ENCODE results near the gene DNAJC27. TPM values are rescaled to one million over a fixed set of nuclear protein-coding genes. Genes with fewer than 3 reads are reported as not detected.

DNAJC27 gene
- total RNA-seq, 1 donor from 2014 or later: 8.4 TPM

- H3K27ac ChIP-seq (ENCODE audit: low read depth, low read length): no peak overlapping the region
Observed at GRCh38 chr2:24914713-24915112, 57.0 kb downstream of the DNAJC27 start.

GRCh38 chr2:24913911-24914310, 57.8 kb downstream of the DNAJC27 start:
- Histone ChIP-seq H3K4me1 (ENCODE audit: control insufficient read depth in 3 of 3, insufficient read depth in 3 of 3, low read length in 3 of 3) (peaks cover 4 to 14% (median 13%) of the 10 kb centered on the region in 3 donors), H3K36me3 (ENCODE audit: control insufficient read depth in 3 of 3, insufficient read depth in 3 of 3, low read length in 3 of 3) (peaks cover 0 to 2% (median 0%) of the 10 kb centered on the region in 3 donors), H3K9me3 (ENCODE audit: control insufficient read depth in 3 of 3, low read length in 3 of 3) (peaks cover 0 to 4% (median 0%) of the 10 kb centered on the region in 3 donors), H3K9ac (ENCODE audit: low read depth in 1 of 3, low read length in 3 of 3) (no peak overlapping the region), H3K27ac (ENCODE audit: low read depth, low read length) (no peak overlapping the region), H3K4me3 (ENCODE audit: low read length in 3 of 3) (no peak overlapping the region), H3K27me3 (ENCODE audit: control insufficient read depth in 3 of 3, insufficient read depth in 3 of 3, low read length in 3 of 3) (peaks cover 10 to 20% (median 15%) of the 10 kb centered on the region in 3 donors)

More at GRCh38 chr2:24914713-24915112, 57.0 kb downstream of the DNAJC27 start:
- Histone ChIP-seq H3K9ac (ENCODE audit: low read depth in 1 of 3, low read length in 3 of 3) (peak overlapping the region in 1 of 3 donors; percentile 33), H3K27me3 (ENCODE audit: control insufficient read depth in 3 of 3, insufficient read depth in 3 of 3, low read length in 3 of 3) (peaks cover 13 to 23% (median 21%) of the 10 kb centered on the region in 3 donors), H3K4me3 (ENCODE audit: low read length in 3 of 3) (no peak overlapping the region), H3K9me3 (ENCODE audit: control insufficient read depth in 3 of 3, low read length in 3 of 3) (peaks cover 0 to 4% (median 0%) of the 10 kb centered on the region in 3 donors), H3K36me3 (ENCODE audit: control insufficient read depth in 3 of 3, insufficient read depth in 3 of 3, low read length in 3 of 3) (peaks cover 0 to 2% (median 0%) of the 10 kb centered on the region in 3 donors), H3K4me1 (ENCODE audit: control insufficient read depth in 3 of 3, insufficient read depth in 3 of 3, low read length in 3 of 3) (peaks cover 9 to 17% (median 14%) of the 10 kb centered on the region in 3 donors)

- Histone ChIP-seq H3K4me3 (ENCODE audit: low read length in 3 of 3) (no peak overlapping the region), H3K36me3 (ENCODE audit: control insufficient read depth in 3 of 3, insufficient read depth in 3 of 3, low read length in 3 of 3) (peaks cover 0 to 2% (median 0%) of the 10 kb centered on the region in 3 donors), H3K4me1 (ENCODE audit: control insufficient read depth in 3 of 3, insufficient read depth in 3 of 3, low read length in 3 of 3) (peaks cover 4 to 13% (median 7%) of the 10 kb centered on the region in 3 donors), H3K27ac (ENCODE audit: low read depth, low read length) (no peak overlapping the region), H3K9ac (ENCODE audit: low read depth in 1 of 3, low read length in 3 of 3) (no peak overlapping the region), H3K27me3 (ENCODE audit: control insufficient read depth in 3 of 3, insufficient read depth in 3 of 3, low read length in 3 of 3) (peaks cover 6 to 10% (median 6%) of the 10 kb centered on the region in 3 donors), H3K9me3 (ENCODE audit: control insufficient read depth in 3 of 3, low read length in 3 of 3) (peaks cover 0 to 4% (median 0%) of the 10 kb centered on the region in 3 donors)
Observed at GRCh38 chr2:24912986-24913385, 58.8 kb downstream of the DNAJC27 start.

DNA sequence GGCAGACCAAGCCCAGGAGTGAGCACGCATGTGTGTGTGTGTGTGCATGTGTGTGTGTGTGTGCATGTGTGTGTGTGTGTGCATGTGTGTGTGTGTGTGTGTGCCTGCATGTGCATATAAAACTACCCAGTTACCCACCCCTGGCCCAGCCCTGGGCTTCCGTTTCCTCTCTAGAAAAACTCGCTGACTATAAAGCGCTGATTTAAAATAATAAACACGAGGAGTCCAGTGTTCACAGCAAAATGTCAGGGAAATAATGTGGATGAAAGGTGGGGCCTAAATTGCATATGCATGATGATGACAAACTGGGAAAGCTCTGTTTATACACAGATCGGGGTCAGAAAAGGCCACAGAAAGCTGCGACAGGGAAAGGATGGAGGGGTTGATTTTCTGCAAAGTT, 59.2 kb downstream of the DNAJC27 start:
- H3K4me3 ChIP-seq (ENCODE audit: low read length in 3 of 3): no peak overlapping the region
- no peak overlapping the region for H3K9ac ChIP-seq (ENCODE audit: low read depth in 1 of 3, low read length in 3 of 3)
- peaks cover 0 to 2% (median 0%) of the 10 kb centered on the region in 3 donors for H3K36me3 ChIP-seq (ENCODE audit: control insufficient read depth in 3 of 3, insufficient read depth in 3 of 3, low read length in 3 of 3)
- H3K27me3 ChIP-seq (ENCODE audit: control insufficient read depth in 3 of 3, insufficient read depth in 3 of 3, low read length in 3 of 3): peaks cover 1 to 8% (median 6%) of the 10 kb centered on the region in 3 donors
- no peak overlapping the region for H3K27ac ChIP-seq (ENCODE audit: low read depth, low read length)
- peaks cover 3 to 8% (median 4%) of the 10 kb centered on the region in 3 donors for H3K4me1 ChIP-seq (ENCODE audit: control insufficient read depth in 3 of 3, insufficient read depth in 3 of 3, low read length in 3 of 3)
- peaks cover 0 to 4% (median 0%) of the 10 kb centered on the region in 3 donors for H3K9me3 ChIP-seq (ENCODE audit: control insufficient read depth in 3 of 3, low read length in 3 of 3)

- no peaks in the 10 kb centered on the region for H3K27me3 ChIP-seq (ENCODE audit: control insufficient read depth in 3 of 3, insufficient read depth in 3 of 3, low read length in 3 of 3)
- H3K9me3 ChIP-seq (ENCODE audit: control insufficient read depth in 3 of 3, low read length in 3 of 3): peaks cover 0 to 4% (median 0%) of the 10 kb centered on the region in 3 donors
- no peak overlapping the region for H3K4me3 ChIP-seq (ENCODE audit: low read length in 3 of 3)
- H3K9ac ChIP-seq (ENCODE audit: low read depth in 1 of 3, low read length in 3 of 3): no peak overlapping the region
- H3K36me3 ChIP-seq (ENCODE audit: control insufficient read depth in 3 of 3, insufficient read depth in 3 of 3, low read length in 3 of 3): peaks cover 0 to 2% (median 0%) of the 10 kb centered on the region in 3 donors
- no peak overlapping the region for H3K27ac ChIP-seq (ENCODE audit: low read depth, low read length)
- H3K4me1 ChIP-seq (ENCODE audit: control insufficient read depth in 3 of 3, insufficient read depth in 3 of 3, low read length in 3 of 3): peaks cover 3 to 4% (median 3%) of the 10 kb centered on the region in 3 donors
Observed at GRCh38 chr2:24910245-24910644, 61.5 kb downstream of the DNAJC27 start.

DNA sequence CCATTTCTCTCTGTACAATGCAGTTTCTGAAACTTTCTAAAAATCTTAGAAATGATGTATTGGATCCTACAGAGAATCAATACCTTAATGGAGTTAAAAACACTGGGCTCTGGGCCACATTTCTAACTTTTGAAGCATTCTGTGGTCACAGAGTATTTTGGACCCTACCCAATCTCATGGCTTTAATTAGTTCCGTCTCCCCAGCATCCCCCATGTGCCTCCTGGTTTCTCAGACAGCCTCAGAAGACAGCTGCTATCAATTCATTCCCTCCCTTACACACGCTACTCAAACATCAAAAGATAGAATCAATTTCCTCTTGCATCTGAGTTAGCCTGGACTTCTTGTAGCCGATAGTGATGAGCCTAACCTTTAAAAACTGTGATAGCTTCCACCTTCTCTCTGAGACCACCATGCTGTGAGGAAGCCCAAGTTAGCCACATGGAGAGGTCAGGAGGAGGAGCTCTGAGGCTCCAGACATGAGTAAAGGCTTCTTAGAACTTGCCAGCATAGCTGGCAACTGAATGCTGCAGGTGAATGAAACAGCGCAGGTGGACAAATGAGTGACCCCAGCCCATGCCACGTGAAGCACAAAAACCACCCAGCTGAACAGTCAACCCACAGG, 62.1 kb downstream of the DNAJC27 start:
- peaks cover 3 to 4% (median 3%) of the 10 kb centered on the region in 3 donors for H3K4me1 ChIP-seq (ENCODE audit: control insufficient read depth in 3 of 3, insufficient read depth in 3 of 3, low read length in 3 of 3)

DNA sequence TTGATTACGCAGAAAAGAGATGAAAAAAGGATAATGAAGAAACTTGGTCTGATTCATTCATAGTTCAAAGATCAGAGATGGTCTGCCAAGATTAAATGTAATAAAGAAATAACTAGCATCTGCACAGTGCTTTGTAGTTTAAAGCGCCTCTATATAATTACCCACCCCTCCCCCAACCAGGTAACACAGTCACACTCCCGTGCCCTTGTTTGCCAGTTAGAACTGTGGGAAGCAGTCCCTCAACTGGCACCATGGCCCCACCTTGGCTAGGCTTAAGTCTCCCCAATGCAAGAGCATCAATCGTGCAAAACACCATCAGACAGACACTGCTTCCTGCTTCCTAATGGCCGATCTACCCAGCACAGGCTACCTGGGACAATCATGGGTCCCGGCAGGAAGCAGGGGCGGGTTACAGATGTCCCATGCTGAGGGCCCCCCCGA, 63.3 kb downstream of the DNAJC27 start:
- Histone ChIP-seq H3K36me3 (ENCODE audit: control insufficient read depth in 3 of 3, insufficient read depth in 3 of 3, low read length in 3 of 3) (peaks cover 0 to 2% (median 0%) of the 10 kb centered on the region in 3 donors), H3K27ac (ENCODE audit: low read depth, low read length) (no peak overlapping the region), H3K4me1 (ENCODE audit: control insufficient read depth in 3 of 3, insufficient read depth in 3 of 3, low read length in 3 of 3) (peaks cover 2 to 3% (median 3%) of the 10 kb centered on the region in 3 donors), H3K27me3 (ENCODE audit: control insufficient read depth in 3 of 3, insufficient read depth in 3 of 3, low read length in 3 of 3) (no peaks in the 10 kb centered on the region), H3K9ac (ENCODE audit: low read depth in 1 of 3, low read length in 3 of 3) (no peak overlapping the region), H3K4me3 (ENCODE audit: low read length in 3 of 3) (no peak overlapping the region), H3K9me3 (ENCODE audit: control insufficient read depth in 3 of 3, low read length in 3 of 3) (peaks cover 0 to 4% (median 0%) of the 10 kb centered on the region in 3 donors)

More for the DNA sequence above, 62.1 kb downstream of the DNAJC27 start:
- Histone ChIP-seq H3K9me3 (ENCODE audit: control insufficient read depth in 3 of 3, low read length in 3 of 3) (peaks cover 0 to 4% (median 0%) of the 10 kb centered on the region in 3 donors), H3K4me3 (ENCODE audit: low read length in 3 of 3) (no peak overlapping the region), H3K27ac (ENCODE audit: low read depth, low read length) (no peak overlapping the region), H3K27me3 (ENCODE audit: control insufficient read depth in 3 of 3, insufficient read depth in 3 of 3, low read length in 3 of 3) (no peaks in the 10 kb centered on the region), H3K9ac (ENCODE audit: low read depth in 1 of 3, low read length in 3 of 3) (no peak overlapping the region), H3K36me3 (ENCODE audit: control insufficient read depth in 3 of 3, insufficient read depth in 3 of 3, low read length in 3 of 3) (peaks cover 0 to 2% (median 0%) of the 10 kb centered on the region in 3 donors)

DNA sequence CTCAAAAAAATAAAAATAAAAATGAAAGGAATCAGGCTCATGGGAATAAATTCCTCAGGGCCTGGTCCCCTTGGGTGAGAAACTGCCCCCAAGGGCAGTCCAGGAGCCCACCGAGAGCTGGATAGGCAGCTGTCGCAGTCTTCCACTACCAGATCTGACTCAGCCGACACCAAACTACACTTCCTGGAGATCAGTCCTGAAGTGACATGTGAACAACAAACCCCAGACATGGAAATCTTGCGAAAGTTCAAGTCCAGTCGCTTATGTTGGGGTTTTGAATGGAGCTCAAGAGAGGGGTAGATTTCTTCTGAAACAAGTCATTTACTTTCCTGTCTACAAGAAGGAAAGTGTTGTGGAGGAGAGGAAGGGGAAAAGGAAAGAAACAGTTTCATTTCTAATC, 64.6 kb downstream of the DNAJC27 start:
- Histone ChIP-seq H3K9me3 (ENCODE audit: control insufficient read depth in 3 of 3, low read length in 3 of 3) (peaks cover 0 to 4% (median 0%) of the 10 kb centered on the region in 3 donors), H3K27ac (ENCODE audit: low read depth, low read length) (no peak overlapping the region), H3K4me3 (ENCODE audit: low read length in 3 of 3) (no peak overlapping the region), H3K36me3 (ENCODE audit: control insufficient read depth in 3 of 3, insufficient read depth in 3 of 3, low read length in 3 of 3) (peaks cover 0 to 2% (median 0%) of the 10 kb centered on the region in 3 donors), H3K4me1 (ENCODE audit: control insufficient read depth in 3 of 3, insufficient read depth in 3 of 3, low read length in 3 of 3) (no peaks in the 10 kb centered on the region), H3K27me3 (ENCODE audit: control insufficient read depth in 3 of 3, insufficient read depth in 3 of 3, low read length in 3 of 3) (no peaks in the 10 kb centered on the region), H3K9ac (ENCODE audit: low read depth in 1 of 3, low read length in 3 of 3) (no peak overlapping the region)

DNA sequence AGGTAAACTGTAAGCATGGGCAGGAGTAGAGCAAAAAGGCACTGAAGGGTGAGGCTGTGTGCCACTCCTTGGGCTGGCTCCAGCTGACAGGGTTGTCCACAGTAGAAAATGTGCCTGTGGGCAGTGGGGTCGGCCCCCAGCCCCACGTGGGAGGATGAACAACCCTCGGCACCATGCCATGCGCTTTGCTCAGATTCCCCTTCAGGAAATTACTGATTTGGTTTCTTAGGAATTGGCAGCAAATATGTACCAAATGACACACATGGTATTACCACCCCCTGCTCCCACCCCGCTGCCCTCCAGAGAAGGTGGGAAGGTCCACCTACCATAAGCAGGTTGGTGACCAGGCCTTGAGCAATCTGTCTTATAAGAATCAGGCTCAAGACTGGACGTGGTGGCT, 65.3 kb downstream of the DNAJC27 start:
- Histone ChIP-seq H3K4me3 (ENCODE audit: low read length in 3 of 3) (no peak overlapping the region), H3K4me1 (ENCODE audit: control insufficient read depth in 3 of 3, insufficient read depth in 3 of 3, low read length in 3 of 3) (no peaks in the 10 kb centered on the region), H3K36me3 (ENCODE audit: control insufficient read depth in 3 of 3, insufficient read depth in 3 of 3, low read length in 3 of 3) (peaks cover 0 to 2% (median 0%) of the 10 kb centered on the region in 3 donors), H3K27ac (ENCODE audit: low read depth, low read length) (no peak overlapping the region), H3K9me3 (ENCODE audit: control insufficient read depth in 3 of 3, low read length in 3 of 3) (peaks cover 0 to 4% (median 0%) of the 10 kb centered on the region in 3 donors), H3K27me3 (ENCODE audit: control insufficient read depth in 3 of 3, insufficient read depth in 3 of 3, low read length in 3 of 3) (no peaks in the 10 kb centered on the region), H3K9ac (ENCODE audit: low read depth in 1 of 3, low read length in 3 of 3) (no peak overlapping the region)
